Fibroblast of lung (primary cell): Measurements from ENCODE around the gene PDCD7. TPM values are rescaled to one million over a fixed set of nuclear protein-coding genes. Genes with fewer than 3 reads are reported as not detected.
A peak's percentile ranks its signal among the peaks of the same experiment; 100 is the strongest.

Experiments
- DNase-seq, 2 donors: peaks; one replicate each; pipeline versions ENCODE4 v3.0.0 to v3.0.0-alpha.2; 2010; ENCODE audit warnings: low read depth in 2 of 2
- H2AFZ ChIP-seq: 2 replicates; pipeline ENCODE4 v1.5.1; 2012; ENCODE audit warnings: low read length, control low read depth, inconsistent platforms
- H3K27ac ChIP-seq: 2 replicates; pipeline ENCODE4 v1.5.1; 2011; ENCODE audit warnings: low read length, control low read depth; ENCODE audit not compliant: insufficient read depth
- H3K27me3 ChIP-seq: 2 replicates; pipeline ENCODE4 v1.5.1; 2011; ENCODE audit warnings: mild to moderate bottlenecking, low read length; ENCODE audit not compliant: control insufficient read depth, insufficient read depth
- H3K36me3 ChIP-seq: 2 replicates; pipeline ENCODE4 v1.5.1; 2011; ENCODE audit warnings: low read length; ENCODE audit not compliant: control insufficient read depth, insufficient read depth
- H3K4me1 ChIP-seq: 2 replicates; pipeline ENCODE4 v1.5.1; 2011; ENCODE audit warnings: low read length; ENCODE audit not compliant: control insufficient read depth, insufficient read depth; ENCODE audit errors: extremely low read depth
- H3K4me2 ChIP-seq: 2 replicates; pipeline ENCODE4 v1.5.1; 2011; ENCODE audit warnings: low read length, control low read depth; ENCODE audit not compliant: insufficient read depth; ENCODE audit errors: extremely low read depth
- H3K4me3 ChIP-seq, 4 experiments: fragments of 200-600 bp in 1 of 4; sonication (generic) in 1 of 4; replicated peaks in 1 of 4; 2 replicates each; pipeline ENCODE4 v1.5.1; 2011 to 2016; ENCODE audit warnings: low read length in 4 of 4, low read depth in 3 of 4, mild to moderate bottlenecking in 3 of 4, control low read depth in 2 of 4, inconsistent platforms in 1 of 4, mixed read lengths in 1 of 4; ENCODE audit not compliant: insufficient read depth in 1 of 4; ENCODE audit errors: control extremely low read depth in 1 of 4
- H3K79me2 ChIP-seq: 2 replicates; pipeline ENCODE4 v1.5.1; 2012; ENCODE audit warnings: mild to moderate bottlenecking, low read length, inconsistent platforms; ENCODE audit not compliant: control insufficient read depth, insufficient read depth
- H3K9ac ChIP-seq: 2 replicates; pipeline ENCODE4 v1.5.1; 2011; ENCODE audit warnings: mild to moderate bottlenecking, low read length, control low read depth; ENCODE audit not compliant: insufficient read depth
- H3K9me3 ChIP-seq: 2 replicates; pipeline ENCODE4 v1.5.1; 2012; ENCODE audit warnings: low read depth, low read length; ENCODE audit not compliant: control insufficient read depth, insufficient read depth
- H4K20me1 ChIP-seq: 2 replicates; pipeline ENCODE4 v1.5.1; 2011; ENCODE audit warnings: low read length; ENCODE audit not compliant: control insufficient read depth, insufficient read depth; ENCODE audit errors: extremely low read depth
- CTCF ChIP-seq, 2 donors: IDR thresholded peaks in 1 of 2; conservative IDR thresholded peaks in 1 of 2; 1 replicate in 1 of 2; 2 replicates in 1 of 2; pipeline ENCODE4 v1.5.1; 2011 to 2012; ENCODE audit warnings: low read length in 2 of 2, control low read depth in 1 of 2, inconsistent platforms in 1 of 2, low read depth in 1 of 2, mild to moderate bottlenecking in 1 of 2
- EZH2 ChIP-seq: IDR thresholded peaks from 2 replicates; pipeline ENCODE4 v1.5.1; 2012; ENCODE audit warnings: low read length, control low read depth, mild to moderate bottlenecking; ENCODE audit errors: missing control alignments
- polyA plus RNA-seq, 2 donors: library from polyadenylated mRNA; depleted of rRNA in 1 of 2; stranded (reverse) in 1 of 2; unstranded in 1 of 2; fragments of >200 nt; gene quantifications; 2 replicates each; pipeline ENCODE4 v1.2.1, GENCODE V29; 2011 to 2012; ENCODE audit warnings: missing spikeins in 1 of 2
- total RNA-seq: library from RNA; depleted of rRNA; stranded (reverse); fragments of >200 nt; gene quantifications from 2 replicates; pipeline ENCODE4 v1.2.1, GENCODE V29; 2014

PDCD7 gene
- total and polyA plus RNA-seq, 2 donors (not counting 1 experiment from before 2014, with no cell fraction given) = 17.0 to 21.7 TPM

GRCh38 chr15:65163041-65163440, 29.4 kb upstream of the PDCD7 start:
- H3K4me3 ChIP-seq = no peak overlapping the region
- no peak overlapping the region for H3K9ac ChIP-seq
- no peaks in the 10 kb centered on the region for H4K20me1 ChIP-seq
- H3K79me2 ChIP-seq = no peaks in the 10 kb centered on the region
- no peak overlapping the region for H3K27ac ChIP-seq
- no peaks in the 10 kb centered on the region for H3K27me3 ChIP-seq
- H3K36me3 ChIP-seq = no peaks in the 10 kb centered on the region
- no peaks in the 10 kb centered on the region for H3K9me3 ChIP-seq
- no peaks in the 10 kb centered on the region for H3K4me1 ChIP-seq
- no peak overlapping the region for H3K4me2 ChIP-seq
- peak in 1 of 2 donors; percentile 19 for DNase-seq
- H2AFZ ChIP-seq = no peak overlapping the region
- TF ChIP-seq CTCF (conservative IDR thresholded peaks at IDR 0.05 in 1 of 2, IDR thresholded peaks at IDR 0.05 in 1 of 2; ENCODE audit: low read depth in 1 of 2, low read length in 2 of 2) (no peak), EZH2 (no peak)

DNA sequence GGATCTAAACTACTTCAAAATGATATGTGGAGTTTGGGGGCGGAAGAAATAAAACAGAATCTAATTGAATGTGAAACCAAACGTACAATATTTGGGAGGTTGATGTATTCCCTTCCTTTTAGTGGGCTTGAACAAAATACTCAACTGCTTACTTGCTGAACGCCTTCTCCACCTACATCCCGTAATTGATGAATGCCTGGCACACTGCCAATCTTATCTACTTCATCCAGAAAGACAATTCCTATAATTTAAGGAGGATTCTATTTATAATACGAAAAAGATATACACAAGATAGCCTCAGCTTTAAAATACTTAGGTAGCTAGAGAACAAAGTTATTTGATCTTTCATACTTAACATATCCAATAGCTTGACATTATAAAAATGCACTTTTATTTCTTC, 23.1 kb upstream of the PDCD7 start:
- DNase-seq = no peak
- no peaks in the 10 kb centered on the region for H3K4me1 ChIP-seq
- H3K9ac ChIP-seq = no peak overlapping the region
- H3K4me3 ChIP-seq = no peak overlapping the region
- H3K79me2 ChIP-seq = no peaks in the 10 kb centered on the region
- H3K36me3 ChIP-seq = peaks cover 3% of the 10 kb centered on the region
- no peaks in the 10 kb centered on the region for H4K20me1 ChIP-seq
- H3K9me3 ChIP-seq = no peaks in the 10 kb centered on the region
- no peak overlapping the region for H2AFZ ChIP-seq
- H3K27me3 ChIP-seq = no peaks in the 10 kb centered on the region
- H3K4me2 ChIP-seq = no peak overlapping the region
- TF ChIP-seq CTCF (conservative IDR thresholded peaks at IDR 0.05 in 1 of 2, IDR thresholded peaks at IDR 0.05 in 1 of 2; ENCODE audit: low read depth in 1 of 2, low read length in 2 of 2) (no peak), EZH2 (no peak)
- no peak overlapping the region for H3K27ac ChIP-seq

DNA sequence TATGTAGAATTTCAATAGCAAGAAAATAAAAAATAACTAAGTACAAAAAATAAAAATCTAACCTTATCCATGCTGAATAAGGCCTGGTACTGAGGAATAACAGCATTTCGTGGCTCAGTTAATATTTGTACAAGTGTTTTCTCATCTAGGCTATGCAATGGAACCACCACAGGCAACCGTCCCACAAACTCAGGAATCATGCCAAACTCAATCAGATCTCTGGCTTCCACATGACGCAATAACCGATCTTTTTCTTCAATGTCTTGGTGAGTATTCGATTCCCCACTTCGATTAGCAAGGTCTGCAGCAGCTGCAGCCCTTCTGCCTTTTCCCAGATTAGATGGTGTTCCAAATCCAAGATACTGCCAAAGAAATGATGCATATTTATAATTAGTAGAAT, 21.1 kb upstream of the PDCD7 start:
- H2AFZ ChIP-seq = no peak overlapping the region

More for the DNA sequence above, 21.1 kb upstream of the PDCD7 start:
- Histone ChIP-seq H3K4me2 (no peak overlapping the region), H3K4me1 (no peaks in the 10 kb centered on the region), H3K79me2 (no peaks in the 10 kb centered on the region), H3K4me3 (no peak overlapping the region), H3K27me3 (no peaks in the 10 kb centered on the region), H3K9me3 (no peaks in the 10 kb centered on the region), H3K27ac (no peak overlapping the region), H3K36me3 (peaks cover 3% of the 10 kb centered on the region), H4K20me1 (no peaks in the 10 kb centered on the region), H3K9ac (no peak overlapping the region)
- TF ChIP-seq EZH2 (no peak), CTCF (conservative IDR thresholded peaks at IDR 0.05 in 1 of 2, IDR thresholded peaks at IDR 0.05 in 1 of 2; ENCODE audit: low read depth in 1 of 2, low read length in 2 of 2) (no peak)
- DNase-seq = no peak
